ENCODE results near the gene ZNF90.

DNA sequence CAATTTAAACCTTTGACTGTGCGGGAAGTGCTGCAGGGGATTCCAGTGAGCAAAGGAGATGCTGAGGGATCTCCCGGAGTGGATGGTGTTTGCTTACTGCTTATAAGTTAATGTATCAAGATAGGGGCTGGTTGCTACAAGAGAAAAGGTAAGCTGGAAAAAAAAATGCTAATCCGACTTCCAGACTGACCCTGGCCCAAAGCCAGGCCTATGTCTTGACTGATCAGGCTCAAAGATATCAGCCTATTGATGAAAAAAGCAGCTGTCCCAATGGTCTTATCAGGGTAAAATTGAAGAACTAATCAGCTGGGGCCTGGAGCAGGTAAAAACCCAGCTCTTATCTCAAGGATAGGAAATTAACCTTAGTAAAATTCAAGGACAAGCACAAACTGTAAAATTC is 10.9 kb upstream of the ZNF90 start:
- TF ChIP-seq YY1 (IDR thresholded peaks at IDR 0.05; ENCODE audit: insufficient read depth, insufficient read length) = no peak
- no peak for TF ChIP-seq SUZ12 (IDR thresholded peaks at IDR 0.05; ENCODE audit: extremely low read depth, insufficient read depth, insufficient read length)
- TF ChIP-seq ZNF274 (IDR thresholded peaks at IDR 0.05; ENCODE audit: low read depth, low read length) = no peak

Measured in NT2/D1 (cell line).